Kidney (tissue), 14 donors: ENCODE data around the gene AFG3L2. TPM values are rescaled to one million over a fixed set of nuclear protein-coding genes. Genes with fewer than 3 reads are reported as not detected.

Source experiments
- DNase-seq, 5 donors: peaks; one replicate each; pipeline ENCODE4 v3.0.0-alpha.2; 2013 to 2020
- FAIRE-seq: peaks from 2 replicates; lab custom pipeline; 2012; peaks lifted over from hg19 to GRCh38; lab: Jason Lieb, UNC
- H3K27ac ChIP-seq, 2 donors: one replicate each; pipeline ENCODE4 v1.7.0; 2013; ENCODE audit warnings: low read depth in 2 of 2, low read length in 2 of 2, inconsistent platforms in 1 of 2
- H3K27me3 ChIP-seq: one replicate; pipeline ENCODE4 v1.7.1; 2013; ENCODE audit warnings: low read length, inconsistent platforms; ENCODE audit not compliant: control insufficient read depth, insufficient read depth
- H3K36me3 ChIP-seq, 3 donors: one replicate each; pipeline versions ENCODE4 v1.7.0 to v1.7.1; 2013; ENCODE audit warnings: low read length in 3 of 3, control low read depth in 1 of 3, inconsistent platforms in 1 of 3; ENCODE audit not compliant: insufficient read depth in 3 of 3, control insufficient read depth in 2 of 3
- H3K4me1 ChIP-seq, 3 donors: one replicate each; pipeline versions ENCODE4 v1.7.0 to v1.7.1; 2013; ENCODE audit warnings: low read length in 3 of 3, inconsistent platforms in 1 of 3, low read depth in 1 of 3; ENCODE audit not compliant: control insufficient read depth in 2 of 3, insufficient read depth in 2 of 3
- H3K4me3 ChIP-seq, 3 donors: one replicate each; pipeline versions ENCODE4 v1.7.0 to v1.8.1; 2013; ENCODE audit warnings: low read length in 3 of 3, control low read depth in 1 of 3, inconsistent platforms in 1 of 3
- H3K9ac ChIP-seq, 3 donors: one replicate each; pipeline versions ENCODE4 v1.7.0 to v1.7.1; 2013; ENCODE audit warnings: low read length in 3 of 3, control low read depth in 1 of 3, inconsistent platforms in 1 of 3
- H3K9me3 ChIP-seq, 3 donors: one replicate each; pipeline versions ENCODE4 v1.7.0 to v1.7.1; 2013; ENCODE audit warnings: low read length in 3 of 3, control low read depth in 1 of 3, inconsistent platforms in 1 of 3; ENCODE audit not compliant: control insufficient read depth in 2 of 3, insufficient read depth in 1 of 3
- CTCF ChIP-seq: IDR thresholded peaks from 3 replicates; pipeline ENCODE4 v1.5.1; 2012; ENCODE audit warnings: mild to moderate bottlenecking, moderate library complexity, borderline replicate concordance; ENCODE audit not compliant: insufficient read depth; ENCODE audit errors: extremely low read depth
- intact Hi-C: fragments of 100-400 bp; cut with DNase I; formaldehyde crosslinking; loops from one replicate; pipeline ENCODE4 v1.11.1; 2022
- polyA plus RNA-seq: library from polyadenylated mRNA; stranded (reverse); fragments of 350-450 nt; fragmentation: Illumina TruSeq; extraction: RNeasy Lipid Tissue Mini Kit (QIAGEN cat#74804); gene quantifications from one replicate; pipeline ENCODE4 v1.2.3, GENCODE V29; 2014; ENCODE audit warnings: low read depth, low replicate concordance; ENCODE audit not compliant: insufficient read depth
- total RNA-seq: library from RNA; stranded (reverse); fragmentation: NEBNext Ultra II Directional; extraction: Animal tissue kit (Norgen Biotek cat#: 25700); gene quantifications from one replicate; pipeline ENCODE4 v1.2.1, GENCODE V29; 2021
- donor health status: control.
- donor health status: control.
- donor health status: control.
- donor health status: control.
- donor health status: control.
- donor health status: DM: yes; HTN: yes; CAD: no.
- donor health status: Normal renal cell carcinoma (clear cell type).

The AFG3L2 gene
- total and polyA plus RNA-seq, 2 donors from 2014 or later: 55.9 to 62.7 TPM

DNA sequence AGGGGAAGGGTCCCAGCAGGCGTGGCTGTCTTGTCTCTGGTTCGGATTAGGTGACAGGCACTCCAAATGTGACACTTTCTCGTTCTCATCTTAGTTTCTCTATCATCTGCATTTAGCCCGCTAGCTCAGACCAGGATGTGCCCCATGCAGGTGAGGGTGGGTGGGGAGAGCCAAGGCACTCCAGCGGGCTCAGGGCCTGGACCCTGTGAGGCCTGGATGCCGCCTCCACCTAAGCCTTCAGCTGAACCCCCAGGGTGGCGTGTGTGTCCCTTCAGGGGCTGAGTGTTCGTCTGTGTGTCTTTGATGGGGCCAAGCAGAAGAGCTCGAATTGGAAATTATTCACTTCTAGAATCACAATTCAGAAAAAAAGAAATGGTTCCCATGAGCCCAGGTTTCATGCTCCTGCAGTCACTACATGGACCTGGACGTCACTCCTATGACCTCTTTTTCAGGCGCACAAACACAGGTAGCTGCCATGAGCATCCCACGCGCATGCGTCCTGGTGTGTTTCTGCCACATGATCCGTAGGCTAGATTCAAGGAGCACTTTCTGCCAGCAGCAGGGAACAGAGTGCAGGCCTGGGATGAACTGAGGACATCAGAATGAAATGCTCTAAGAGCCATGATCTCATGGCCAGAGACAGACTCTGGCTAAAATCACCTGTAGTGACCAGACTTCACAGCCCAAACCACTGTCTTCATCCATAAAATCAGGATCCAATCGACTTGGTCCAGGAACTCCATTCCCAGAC lies 97.1 kb downstream of the AFG3L2 start:
- no peak overlapping the region for H3K4me3 ChIP-seq
- no peaks in the 10 kb centered on the region for H3K9me3 ChIP-seq
- no peaks in the 10 kb centered on the region for H3K36me3 ChIP-seq
- FAIRE-seq (no peak), DNase-seq (no peak)
- TF ChIP-seq CTCF: no peak
- H3K9ac ChIP-seq: peak overlapping the region in 1 of 3 donors; percentile 80
- H3K27me3 ChIP-seq: no peaks in the 10 kb centered on the region
- peak overlapping the region; percentile 88 to 91 for H3K27ac ChIP-seq
- intact Hi-C loops: no loop called here
- peaks cover 0 to 5% (median 3%) of the 10 kb centered on the region in 3 donors for H3K4me1 ChIP-seq

Other genes with a start within 250 kb of the AFG3L2 start
- gene CIDEA, start 122.9 kb downstream of the AFG3L2 start, total RNA-seq: not detected
- not detected for gene CIDEA, start 122.9 kb downstream of the AFG3L2 start, polyA plus RNA-seq
- gene TUBB6, start 69.0 kb downstream of the AFG3L2 start, total RNA-seq: 98.9 TPM
- 25.9 TPM for gene TUBB6, start 69.0 kb downstream of the AFG3L2 start, polyA plus RNA-seq
- gene PRELID3A, start 30.7 kb upstream of the AFG3L2 start, total RNA-seq: 2.7 TPM
- gene PRELID3A, start 30.7 kb upstream of the AFG3L2 start, polyA plus RNA-seq: 0.80 TPM